HepG2 (cell line): ENCODE data around the gene CTSO. TPM values are rescaled to one million over a fixed set of nuclear protein-coding genes. Genes with fewer than 3 reads are reported as not detected.
A peak's percentile ranks its signal among the peaks of the same experiment; 100 is the strongest.

Experiments used
- ATAC-seq: fragments of 200-7000 bp; cut with Tn5 transposase; 3 replicates; pipeline ENCODE4 v1.9.1; 2020; ENCODE audit warnings: mild to moderate bottlenecking, moderate library complexity
- BruUV-seq: library from RNA; stranded (reverse); fragments of 400-500 nt; replicated peaks from 2 replicates; lab custom pipeline; 2021; lab: Mats Ljungman, UMichigan
- CTCF ChIA-PET: fragments of 300-600 bp; formaldehyde crosslinking; extraction: SDS; loops from one replicate; lab custom pipeline; 2021; ENCODE audit warnings: low total read pairs, inconsistent platforms, low intra/inter-chr PET ratio; lab: Yijun Ruan, JAX
- POLR2A ChIA-PET: fragments of 350-600 bp; sonication (Branson Sonifier 250); formaldehyde crosslinking; loops from one replicate; lab custom pipeline; 2020; ENCODE audit warnings: antibody characterized with exemption, inconsistent platforms; lab: Yijun Ruan, JAX
- DNase-seq: peaks from one replicate; pipeline ENCODE4 v3.0.0-alpha.2; 2015; ENCODE audit warnings: low spot score
- FAIRE-seq: peaks from 3 replicates; lab custom pipeline; 2011; peaks lifted over from hg19 to GRCh38; lab: Jason Lieb, UNC
- H2AFZ ChIP-seq: one replicate; pipeline ENCODE4 v1.6.1; 2011; ENCODE audit warnings: low read length, inconsistent platforms
- H3K27ac ChIP-seq: fragments of 300-600 bp; 3 replicates; pipeline ENCODE4 v1.8.0; 2011; ENCODE audit warnings: mixed run types, mild to moderate bottlenecking, mixed read lengths, low read length, inconsistent platforms; ENCODE audit not compliant: insufficient read depth; ENCODE audit errors: extremely low read length
- H3K27me3 ChIP-seq, 2 experiments: fragments of 200-600 bp in 1 of 2; 2 replicates in 1 of 2; 3 replicates in 1 of 2; pipeline versions ENCODE4 v1.6.0 to v1.8.0; 2011; ENCODE audit warnings: low read length in 2 of 2, mild to moderate bottlenecking in 2 of 2, moderate library complexity in 2 of 2, inconsistent platforms in 1 of 2; ENCODE audit not compliant: insufficient read depth in 2 of 2, control insufficient read depth in 1 of 2
- H3K36me3 ChIP-seq, 2 experiments: fragments of 200-600 bp in 1 of 2; replicated peaks in 1 of 2; 2 replicates in 1 of 2; 3 replicates in 1 of 2; pipeline versions ENCODE4 v1.5.1 to v1.8.0; 2011; ENCODE audit warnings: low read length in 2 of 2, inconsistent platforms in 1 of 2; ENCODE audit not compliant: insufficient read depth in 2 of 2, control insufficient read depth in 1 of 2
- H3K4me1 ChIP-seq: 2 replicates; pipeline ENCODE4 v1.5.1; 2012; ENCODE audit warnings: low read length, inconsistent platforms; ENCODE audit not compliant: insufficient read depth
- H3K4me2 ChIP-seq: 2 replicates; pipeline ENCODE4 v1.6.0; 2011; ENCODE audit warnings: low read depth, low read length, inconsistent platforms
- H3K4me3 ChIP-seq, 3 experiments: fragments of 200-600 bp in 1 of 3; sonication (generic), shearing (Covaris generic) in 1 of 3; replicated peaks in 1 of 3; 2 replicates each; pipeline ENCODE4 v1.5.1; 2011 to 2016; ENCODE audit warnings: low read length in 3 of 3, inconsistent platforms in 2 of 3, low read depth in 2 of 3, mild to moderate bottlenecking in 2 of 3, control low read depth in 1 of 3, mixed read lengths in 1 of 3; ENCODE audit not compliant: insufficient read depth in 1 of 3
- H3K79me2 ChIP-seq: one replicate; pipeline ENCODE4 v1.6.1; 2011; ENCODE audit warnings: low read length, inconsistent platforms; ENCODE audit not compliant: insufficient read depth
- H3K9ac ChIP-seq: 2 replicates; pipeline ENCODE4 v1.6.0; 2011; ENCODE audit warnings: mild to moderate bottlenecking, low read depth, low read length, inconsistent platforms; ENCODE audit not compliant: insufficient read depth
- H3K9me3 ChIP-seq: 2 replicates; pipeline ENCODE4 v1.5.1; 2012; ENCODE audit warnings: mild to moderate bottlenecking, low read length
- H4K20me1 ChIP-seq: 2 replicates; pipeline ENCODE4 v1.6.0; 2011; ENCODE audit warnings: inconsistent platforms, mild to moderate bottlenecking, low read length, moderate library complexity; ENCODE audit not compliant: insufficient read depth
- ARID2 ChIP-seq: sonication (generic); formaldehyde crosslinking; IDR thresholded peaks from 2 replicates; pipeline ENCODE4 v1.8.1; 2022; ENCODE audit warnings: mild to moderate bottlenecking, missing genetic modification reagents, borderline replicate concordance
- CBX5 ChIP-seq: sonication (generic); formaldehyde crosslinking; IDR thresholded peaks from 2 replicates; pipeline ENCODE4 v1.4.0; 2020; ENCODE audit warnings: missing genetic modification reagents, borderline replicate concordance
- MED8 ChIP-seq: sonication (generic); formaldehyde crosslinking; IDR thresholded peaks from 2 replicates; pipeline ENCODE4 v1.8.1; 2023; ENCODE audit warnings: mild to moderate bottlenecking, missing genetic modification reagents; ENCODE audit not compliant: insufficient replicate concordance
- SRSF9 ChIP-seq: fragments of 200-400 bp; formaldehyde crosslinking; IDR thresholded peaks from 2 replicates; pipeline ENCODE4 v1.6.1; 2018; ENCODE audit warnings: borderline replicate concordance, mild to moderate bottlenecking, low read depth, low read length; ENCODE audit not compliant: insufficient read depth, poor library complexity, severe bottlenecking
- ZFP36 ChIP-seq: fragments of 150-350 bp; IDR thresholded peaks from 2 replicates; pipeline ENCODE4 v1.6.1; 2018; ENCODE audit warnings: borderline replicate concordance, low read length, low read depth; ENCODE audit not compliant: partially characterized antibody
- ZFP90 ChIP-seq: sonication (generic); formaldehyde crosslinking; IDR thresholded peaks from 2 replicates; pipeline ENCODE4 v1.8.0; 2022; ENCODE audit warnings: missing genetic modification reagents, mild to moderate bottlenecking, inconsistent platforms, borderline replicate concordance
- ZNF335 ChIP-seq: sonication (generic); formaldehyde crosslinking; IDR thresholded peaks from 2 replicates; pipeline ENCODE4 v1.4.0; 2020; ENCODE audit warnings: missing genetic modification reagents
- ZNF749 ChIP-seq: sonication (generic); formaldehyde crosslinking; IDR thresholded peaks from 2 replicates; pipeline ENCODE4 v1.8.0; 2022; ENCODE audit warnings: mild to moderate bottlenecking, missing genetic modification reagents, moderate library complexity, borderline replicate concordance
- ZNF777 ChIP-seq: sonication (generic); formaldehyde crosslinking; IDR thresholded peaks from 2 replicates; pipeline ENCODE4 v1.4.0; 2020; ENCODE audit warnings: missing genetic modification reagents
- ZNF781 ChIP-seq: sonication (generic); formaldehyde crosslinking; IDR thresholded peaks from 2 replicates; pipeline ENCODE4 v1.5.1; 2020; ENCODE audit warnings: borderline replicate concordance, mild to moderate bottlenecking, missing genetic modification reagents; ENCODE audit errors: not compliant biosample characterization
- ZNF839 ChIP-seq: sonication (generic); formaldehyde crosslinking; IDR thresholded peaks from 2 replicates; pipeline ENCODE4 v1.4.0; 2020; ENCODE audit warnings: missing genetic modification reagents, mild to moderate bottlenecking, borderline replicate concordance
- WGBS: methylation state at CpG from one replicate; pipeline ENCODE4 v1.1.6; 2017; ENCODE audit warnings: low lambda C conversion rate; 5-methylcytosine and 5-hydroxymethylcytosine counted together
- in situ Hi-C: cut with HindIII; loops from 2 replicates; pipeline ENCODE4 v1.10.0; 2017; ENCODE audit warnings: low pct_unique_long_range_greater_than_20kb; ENCODE audit not compliant: extremely low pct_ligation_motif_present
- intact Hi-C: fragments of 100-400 bp; cut with micrococcal nuclease; formaldehyde crosslinking; loops from one replicate; pipeline ENCODE4 v1.10.0; 2022; ENCODE audit not compliant: unreplicated experiment
- polyA plus RNA-seq, 8 experiments: library from polyadenylated mRNA; depleted of rRNA in 3 of 8; stranded (reverse) in 7 of 8; unstranded in 1 of 8; fragments of >200 nt; fragmentation: Illumina TruSeq in 4 of 8; extraction: Trizol in 4 of 8; gene quantifications; 2 replicates each; pipeline versions ENCODE4 v1.2.1 to v1.2.3, GENCODE V29; 2011 to 2016; ENCODE audit warnings: low read depth in 4 of 8, missing spikeins in 1 of 8, mixed read lengths in 1 of 8; ENCODE audit not compliant: insufficient read depth in 1 of 8
- total RNA-seq, 5 experiments: library from RNA; depleted of rRNA; stranded (reverse); fragments of >200 nt; fragmentation: Illumina TruSeq; extraction: Trizol; gene quantifications; 2 replicates each; pipeline ENCODE4 v1.2.3, GENCODE V29; 2016; ENCODE audit warnings: low read depth in 1 of 5
- TF ChIP-seq, protein P1 (sequence below): sonication (generic); formaldehyde crosslinking; IDR thresholded peaks from 2 replicates; pipeline ENCODE4 v1.5.0; 2020; ENCODE audit warnings: mild to moderate bottlenecking, missing genetic modification reagents, borderline replicate concordance
- TF ChIP-seq, protein P2 (sequence below): sonication (generic); formaldehyde crosslinking; IDR thresholded peaks from 2 replicates; pipeline ENCODE4 v1.9.0; 2021; ENCODE audit warnings: missing genetic modification reagents, mild to moderate bottlenecking, borderline replicate concordance

CTSO gene
- total and polyA plus RNA-seq, 2 of the 13 experiments (the other 11 are each of a cell fraction or from before 2014, with no cell fraction given): 0.07 to 0.17 TPM

DNA sequence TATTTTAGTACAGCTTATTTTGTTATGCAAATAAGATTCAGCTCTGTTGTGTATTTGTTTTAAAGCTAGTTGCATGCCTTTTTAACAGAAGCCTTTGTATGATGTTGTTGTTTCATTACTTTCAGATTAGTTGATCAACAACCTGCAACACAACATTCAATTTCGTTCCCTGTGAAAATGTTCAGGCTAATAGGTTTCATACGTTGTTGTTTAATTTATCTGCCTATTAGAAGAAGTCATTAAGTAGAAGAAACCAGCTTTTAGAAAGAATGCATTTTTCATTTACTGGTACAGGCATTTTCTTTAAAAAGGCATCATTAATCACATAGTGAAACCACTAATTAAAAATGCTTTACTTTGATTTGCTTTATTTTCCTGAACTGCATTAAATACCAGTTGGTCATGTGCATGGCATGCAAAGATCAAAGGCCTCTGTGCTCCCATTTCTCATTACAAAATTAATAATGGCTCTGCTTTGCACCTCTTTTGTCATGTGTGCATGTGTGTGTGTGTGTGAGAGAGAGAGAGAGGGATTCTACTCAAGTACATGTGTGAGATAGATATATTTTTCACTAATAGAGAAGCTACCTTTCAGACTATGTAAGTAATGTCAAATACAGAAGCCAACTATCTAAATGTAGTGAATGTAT, 29.2 kb upstream of the CTSO start (continued):
- TF ChIP-seq ZNF781 (CRISPR knock-in tag): no peak
- TF ChIP-seq ZNF839: no peak

DNA sequence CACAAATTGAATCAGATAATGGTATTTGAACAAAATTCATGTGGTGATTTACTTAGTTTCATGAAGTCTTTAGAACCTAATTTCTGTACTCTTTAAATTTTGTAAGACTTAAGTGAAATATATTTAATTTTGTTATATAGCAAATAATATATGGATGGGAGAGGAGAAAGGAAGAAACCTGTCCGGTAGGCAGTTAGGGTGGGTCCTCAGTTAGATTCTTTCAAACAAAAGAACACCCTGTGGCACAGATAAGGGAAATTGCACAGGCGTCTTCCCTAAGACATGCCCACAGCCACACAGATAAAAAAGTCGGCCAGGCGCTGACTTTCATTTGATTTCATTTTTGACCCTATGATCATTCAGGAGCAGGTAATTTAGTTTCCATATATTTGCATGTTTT, 25.1 kb upstream of the CTSO start:
- no peak overlapping the region for H3K27ac ChIP-seq
- CTCF ChIA-PET: no interaction called here
- TF ChIP-seq SRSF9: no peak
- peak; percentile 29 for TF ChIP-seq ZFP36
- H3K9ac ChIP-seq: no peak overlapping the region
- no peak for DNase-seq
- no TSS peak for BruUV-seq
- no peak overlapping the region for H3K4me2 ChIP-seq
- 0% methylated on average over 4 of the region's 4 CpGs for WGBS
- H3K27me3 ChIP-seq: no peaks in the 10 kb centered on the region
- H3K4me1 ChIP-seq: no peaks in the 10 kb centered on the region
- no peaks in the 10 kb centered on the region for H3K36me3 ChIP-seq
- no peaks in the 10 kb centered on the region for H3K9me3 ChIP-seq
- no peak overlapping the region for H2AFZ ChIP-seq
- no peak for FAIRE-seq
- intact Hi-C loops: no loop called here
- no peak for ATAC-seq
- H3K4me3 ChIP-seq: no peak overlapping the region
- POLR2A ChIA-PET: no interaction called here
- in situ Hi-C loops: no loop called here
- no peaks in the 10 kb centered on the region for H4K20me1 ChIP-seq
- no peaks in the 10 kb centered on the region for H3K79me2 ChIP-seq

DNA sequence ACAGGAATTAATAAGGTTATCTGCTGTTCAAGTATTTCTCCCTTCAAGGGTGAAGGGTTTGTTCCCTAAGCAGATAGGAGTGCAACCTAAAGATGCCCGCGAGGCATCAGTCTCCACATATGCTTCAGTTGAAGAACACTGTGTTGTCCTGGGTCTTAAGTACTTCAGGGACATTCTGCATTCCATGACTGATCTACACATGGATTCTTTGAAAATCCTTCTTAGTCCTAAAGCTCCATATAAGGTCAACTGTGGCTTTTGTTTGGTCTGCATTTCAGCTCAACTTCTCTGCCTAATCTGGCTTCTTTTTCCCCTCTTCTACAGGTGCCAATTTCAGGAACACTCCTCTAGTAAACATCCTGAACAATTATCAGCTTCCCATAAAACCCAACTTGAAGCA, 21.8 kb upstream of the CTSO start:
- Histone ChIP-seq H3K27me3 (no peaks in the 10 kb centered on the region), H3K9me3 (no peaks in the 10 kb centered on the region)
- 73% methylated on average over 2 of the region's 2 CpGs for WGBS
- DNase-seq: no peak
- intact Hi-C loops: no loop called here
- POLR2A ChIA-PET: no interaction called here
- TF ChIP-seq, protein P1, sequence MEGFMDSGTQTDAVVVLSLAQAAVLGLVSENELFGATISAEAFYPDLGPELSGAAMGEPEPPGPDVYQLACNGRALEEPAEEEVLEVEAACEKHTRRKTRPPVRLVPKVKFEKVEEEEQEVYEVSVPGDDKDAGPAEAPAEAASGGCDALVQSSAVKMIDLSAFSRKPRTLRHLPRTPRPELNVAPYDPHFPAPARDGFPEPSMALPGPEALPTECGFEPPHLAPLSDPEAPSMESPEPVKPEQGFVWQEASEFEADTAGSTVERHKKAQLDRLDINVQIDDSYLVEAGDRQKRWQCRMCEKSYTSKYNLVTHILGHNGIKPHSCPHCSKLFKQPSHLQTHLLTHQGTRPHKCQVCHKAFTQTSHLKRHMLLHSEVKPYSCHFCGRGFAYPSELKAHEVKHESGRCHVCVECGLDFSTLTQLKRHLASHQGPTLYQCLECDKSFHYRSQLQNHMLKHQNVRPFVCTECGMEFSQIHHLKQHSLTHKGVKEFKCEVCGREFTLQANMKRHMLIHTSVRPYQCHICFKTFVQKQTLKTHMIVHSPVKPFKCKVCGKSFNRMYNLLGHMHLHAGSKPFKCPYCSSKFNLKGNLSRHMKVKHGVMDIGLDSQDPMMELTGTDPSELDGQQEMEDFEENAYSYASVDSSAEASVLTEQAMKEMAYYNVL (CRISPR knock-in tag): no peak
- TF ChIP-seq, protein P2, sequence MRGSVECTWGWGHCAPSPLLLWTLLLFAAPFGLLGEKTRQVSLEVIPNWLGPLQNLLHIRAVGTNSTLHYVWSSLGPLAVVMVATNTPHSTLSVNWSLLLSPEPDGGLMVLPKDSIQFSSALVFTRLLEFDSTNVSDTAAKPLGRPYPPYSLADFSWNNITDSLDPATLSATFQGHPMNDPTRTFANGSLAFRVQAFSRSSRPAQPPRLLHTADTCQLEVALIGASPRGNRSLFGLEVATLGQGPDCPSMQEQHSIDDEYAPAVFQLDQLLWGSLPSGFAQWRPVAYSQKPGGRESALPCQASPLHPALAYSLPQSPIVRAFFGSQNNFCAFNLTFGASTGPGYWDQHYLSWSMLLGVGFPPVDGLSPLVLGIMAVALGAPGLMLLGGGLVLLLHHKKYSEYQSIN (CRISPR knock-in tag): no peak
- no peak for TF ChIP-seq ARID2 (CRISPR knock-in tag)
- TF ChIP-seq CBX5 (CRISPR knock-in tag): no peak
- no peak for TF ChIP-seq ZNF749 (CRISPR knock-in tag)
- TF ChIP-seq ZFP90 (CRISPR knock-in tag): no peak
- TF ChIP-seq ZNF335 (CRISPR knock-in tag): no peak
- no peak for TF ChIP-seq MED8 (CRISPR knock-in tag)
- TF ChIP-seq ZNF777: no peak
- TF ChIP-seq, all 625 proteins: peak for 0
- BruUV-seq: no TSS peak
- Histone ChIP-seq H3K9ac (no peak overlapping the region), H4K20me1 (no peaks in the 10 kb centered on the region), H3K27ac (no peak overlapping the region), H3K4me2 (no peak overlapping the region), H3K36me3 (no peaks in the 10 kb centered on the region), H2AFZ (no peak overlapping the region), H3K4me1 (no peaks in the 10 kb centered on the region), H3K79me2 (no peaks in the 10 kb centered on the region), H3K4me3 (no peak overlapping the region)
- in situ Hi-C loops: no loop called here
- ATAC-seq (no peak), FAIRE-seq (no peak)
- CTCF ChIA-PET: no interaction called here
